Breast epithelium (tissue), 4 donors: ENCODE data around the gene TCP11L2. TPM values are rescaled to one million over a fixed set of nuclear protein-coding genes. Genes with fewer than 3 reads are reported as not detected.

Experiments
- DNase-seq, 2 donors: peaks; one replicate each; pipeline ENCODE4 v3.0.0-alpha.2; 2019; ENCODE audit warnings: low spot score in 2 of 2
- H3K27ac ChIP-seq, 2 donors: fragments of 200-600 bp; sonication (generic) in 1 of 2; one replicate each; pipeline ENCODE4 v1.5.1; 2016 to 2019; ENCODE audit warnings: mild to moderate bottlenecking in 1 of 2
- H3K27me3 ChIP-seq, 2 donors: fragments of 200-600 bp; sonication (generic) in 1 of 2; one replicate each; pipeline versions ENCODE4 v1.5.1 to v1.6.0; 2017 to 2019; ENCODE audit warnings: control low read depth in 1 of 2, mild to moderate bottlenecking in 1 of 2
- H3K36me3 ChIP-seq: fragments of 200-600 bp; one replicate; pipeline ENCODE4 v1.5.1; 2019
- H3K4me1 ChIP-seq, 2 donors: fragments of 200-600 bp; sonication (generic); one replicate each; pipeline ENCODE4 v1.5.1; 2016 to 2019; ENCODE audit warnings: control low read depth in 1 of 2
- H3K4me3 ChIP-seq, 3 donors: fragments of 200-600 bp; sonication (generic); 1 replicate in 2 of 3; 2 replicates in 1 of 3; pipeline ENCODE4 v1.5.1; 2016 to 2019; ENCODE audit warnings: mild to moderate bottlenecking in 3 of 3, moderate library complexity in 2 of 3
- H3K9me3 ChIP-seq, 2 donors: fragments of 200-600 bp; sonication (generic) in 1 of 2; one replicate each; pipeline ENCODE4 v1.5.1; 2016 to 2019; ENCODE audit warnings: control low read depth in 1 of 2
- POLR2A ChIP-seq: fragments of 450-650 bp; IDR thresholded peaks from one replicate; pipeline ENCODE4 v1.6.1; 2016; ENCODE audit warnings: antibody characterized with exemption, mild to moderate bottlenecking, moderate library complexity
- POLR2AphosphoS5 ChIP-seq, 3 donors: sonication (generic); formaldehyde crosslinking; IDR thresholded peaks; one replicate each; pipeline ENCODE4 v1.6.1; 2017; ENCODE audit warnings: antibody characterized with exemption in 3 of 3
- intact Hi-C: fragments of 100-400 bp; cut with DNase I; formaldehyde crosslinking; loops from one replicate; pipeline ENCODE4 v1.15.1; 2023; ENCODE audit warnings: low total_unique reads
- total RNA-seq, 3 donors: library from RNA; depleted of rRNA; stranded (reverse); fragments of >200 nt; gene quantifications; one replicate each; pipeline ENCODE4 v1.1.0, GENCODE V29; 2016
- TF ChIP-seq, protein P1 (sequence below), 3 donors: fragments of 450-650 bp; IDR thresholded peaks; one replicate each; pipeline ENCODE4 v1.5.1; 2016 to 2017; ENCODE audit warnings: antibody characterized with exemption in 3 of 3, mild to moderate bottlenecking in 3 of 3, moderate library complexity in 3 of 3

The TCP11L2 gene
- total RNA-seq, 3 donors from 2014 or later: 31.2 to 53.7 (median 35.4) TPM

DNA sequence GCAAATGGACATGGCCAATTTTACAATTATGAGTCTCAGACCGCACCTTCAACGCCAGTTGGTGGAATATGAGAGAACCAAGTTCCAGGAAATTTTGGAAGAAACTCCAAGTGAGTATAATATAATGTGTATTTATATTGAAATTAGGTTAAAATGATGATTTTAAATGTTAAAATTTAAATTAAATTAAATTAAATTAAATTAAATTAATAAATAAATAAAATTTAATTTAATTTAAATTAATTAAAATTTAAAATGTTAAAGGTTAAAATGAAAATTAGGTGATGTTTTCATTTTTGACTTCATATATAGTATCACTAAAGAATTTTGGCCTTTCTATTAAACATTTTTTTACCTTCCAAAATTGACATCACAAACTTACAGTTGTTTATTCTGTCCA, 21.0 kb downstream of the TCP11L2 start:
- no peaks in the 10 kb centered on the region for H3K4me1 ChIP-seq
- TF ChIP-seq, protein P1, sequence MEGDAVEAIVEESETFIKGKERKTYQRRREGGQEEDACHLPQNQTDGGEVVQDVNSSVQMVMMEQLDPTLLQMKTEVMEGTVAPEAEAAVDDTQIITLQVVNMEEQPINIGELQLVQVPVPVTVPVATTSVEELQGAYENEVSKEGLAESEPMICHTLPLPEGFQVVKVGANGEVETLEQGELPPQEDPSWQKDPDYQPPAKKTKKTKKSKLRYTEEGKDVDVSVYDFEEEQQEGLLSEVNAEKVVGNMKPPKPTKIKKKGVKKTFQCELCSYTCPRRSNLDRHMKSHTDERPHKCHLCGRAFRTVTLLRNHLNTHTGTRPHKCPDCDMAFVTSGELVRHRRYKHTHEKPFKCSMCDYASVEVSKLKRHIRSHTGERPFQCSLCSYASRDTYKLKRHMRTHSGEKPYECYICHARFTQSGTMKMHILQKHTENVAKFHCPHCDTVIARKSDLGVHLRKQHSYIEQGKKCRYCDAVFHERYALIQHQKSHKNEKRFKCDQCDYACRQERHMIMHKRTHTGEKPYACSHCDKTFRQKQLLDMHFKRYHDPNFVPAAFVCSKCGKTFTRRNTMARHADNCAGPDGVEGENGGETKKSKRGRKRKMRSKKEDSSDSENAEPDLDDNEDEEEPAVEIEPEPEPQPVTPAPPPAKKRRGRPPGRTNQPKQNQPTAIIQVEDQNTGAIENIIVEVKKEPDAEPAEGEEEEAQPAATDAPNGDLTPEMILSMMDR (IDR thresholded peaks at IDR 0.05): no peak
- TF ChIP-seq POLR2AphosphoS5 (IDR thresholded peaks at IDR 0.05) (no peak), POLR2A (no peak)
- H3K36me3 ChIP-seq: peaks cover 6% of the 10 kb centered on the region
- DNase-seq: no peak
- H3K9me3 ChIP-seq: no peaks in the 10 kb centered on the region
- H3K27ac ChIP-seq: no peak overlapping the region
- intact Hi-C loops: no loop called here
- H3K4me3 ChIP-seq: no peak overlapping the region
- H3K27me3 ChIP-seq: no peaks in the 10 kb centered on the region

DNA sequence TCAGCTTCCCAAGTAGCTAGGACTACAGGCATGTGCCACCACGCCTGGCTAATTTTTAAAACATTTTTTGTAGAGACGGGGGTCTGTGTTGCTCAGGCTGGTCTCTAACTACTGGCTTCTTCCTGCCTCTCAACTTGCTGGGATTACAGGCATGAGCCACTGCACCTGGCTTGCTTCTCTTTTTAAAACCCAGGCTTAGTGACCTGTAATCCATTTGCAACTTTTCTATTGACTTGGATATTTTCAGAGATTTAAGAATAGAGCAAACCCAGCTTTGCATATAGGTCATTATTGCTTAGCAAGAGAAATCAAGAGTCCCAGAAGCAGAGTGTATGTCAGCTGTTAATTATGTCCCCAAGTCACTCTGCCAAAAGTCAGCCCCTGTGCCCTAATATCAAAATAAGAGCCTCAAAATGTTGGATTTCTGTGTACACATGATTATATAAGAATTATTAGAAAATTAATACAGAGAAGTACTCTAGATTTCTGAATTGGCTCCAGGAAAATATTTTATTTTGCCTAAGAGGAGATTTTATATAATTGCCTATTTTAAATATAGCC, 24.9 kb downstream of the TCP11L2 start:
- Histone ChIP-seq H3K9me3 (no peaks in the 10 kb centered on the region), H3K36me3 (no peaks in the 10 kb centered on the region), H3K4me3 (no peak overlapping the region), H3K4me1 (no peaks in the 10 kb centered on the region), H3K27ac (no peak overlapping the region), H3K27me3 (no peaks in the 10 kb centered on the region)
- intact Hi-C loops: no loop called here
- no peak for TF ChIP-seq POLR2A
- TF ChIP-seq, protein P1 (IDR thresholded peaks at IDR 0.05): no peak
- no peak for TF ChIP-seq POLR2AphosphoS5 (IDR thresholded peaks at IDR 0.05)
- DNase-seq: no peak

DNA sequence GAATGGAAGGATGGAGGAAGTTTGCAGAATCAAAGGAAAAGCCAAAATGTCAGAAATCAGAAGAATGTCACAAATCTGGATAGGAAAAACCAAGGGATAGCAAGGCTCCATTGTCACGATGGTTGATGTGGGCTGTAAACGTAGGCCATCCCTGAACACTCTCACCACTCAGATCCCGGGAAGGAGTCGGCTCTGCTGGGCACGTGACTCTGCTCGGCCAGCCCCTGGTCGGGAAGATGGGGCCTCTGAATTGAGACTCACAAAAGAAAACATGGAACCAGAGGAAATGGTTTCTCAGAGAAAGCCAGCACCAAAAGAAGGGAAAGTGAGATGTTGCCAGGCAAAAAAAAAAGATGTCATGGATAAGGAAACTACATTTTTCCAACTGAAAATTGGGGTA, 26.2 kb downstream of the TCP11L2 start:
- Histone ChIP-seq H3K27me3 (no peaks in the 10 kb centered on the region), H3K27ac (no peak overlapping the region), H3K9me3 (no peaks in the 10 kb centered on the region), H3K36me3 (no peaks in the 10 kb centered on the region), H3K4me1 (no peaks in the 10 kb centered on the region), H3K4me3 (no peak overlapping the region)
- TF ChIP-seq, protein P1 (IDR thresholded peaks at IDR 0.05): no peak
- TF ChIP-seq POLR2A (no peak), POLR2AphosphoS5 (IDR thresholded peaks at IDR 0.05) (no peak)
- no peak for DNase-seq
- intact Hi-C loops: no loop called here

DNA sequence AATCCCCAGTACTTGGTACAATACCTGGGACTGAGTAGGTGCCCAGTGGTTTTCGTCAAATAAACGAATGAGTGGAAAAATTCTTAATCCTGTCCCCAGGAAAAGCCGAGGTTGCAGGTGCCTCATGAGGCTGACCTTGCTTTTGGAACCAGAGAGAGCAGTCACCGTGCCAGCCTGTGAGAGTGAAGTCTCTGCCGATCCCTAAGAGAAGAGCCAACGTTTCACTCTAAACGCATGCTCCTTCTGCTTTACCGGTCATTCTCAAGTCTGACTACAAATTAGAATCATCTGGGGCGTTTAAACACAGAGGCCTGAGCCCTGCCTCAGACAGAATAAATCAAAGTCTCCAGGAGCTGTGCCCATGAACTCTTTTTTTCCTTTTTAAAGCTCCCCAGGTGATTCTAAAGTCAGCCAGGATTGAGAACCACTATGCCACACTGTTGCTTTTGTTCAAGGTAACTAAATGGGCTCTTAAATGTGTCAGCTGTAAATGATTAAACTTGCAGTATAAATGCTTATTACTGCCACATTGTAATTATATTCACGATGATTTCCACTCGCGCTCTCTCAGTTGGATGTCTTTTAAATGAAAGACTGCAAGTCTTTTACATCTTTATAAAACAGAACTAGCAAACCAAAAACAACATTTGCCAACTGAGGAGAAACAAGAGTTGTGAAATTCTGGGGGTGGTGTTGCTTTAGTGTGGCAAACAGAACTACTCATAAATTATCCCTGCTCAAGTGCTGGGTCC, 26.9 kb downstream of the TCP11L2 start:
- Histone ChIP-seq H3K27ac (peak overlapping the region in 1 of 2 donors; percentile 18), H3K36me3 (no peaks in the 10 kb centered on the region)
- TF ChIP-seq, protein P1 (IDR thresholded peaks at IDR 0.05): no peak
- TF ChIP-seq POLR2AphosphoS5 (IDR thresholded peaks at IDR 0.05): peak in 1 of 3 donors; percentile 12

DNA sequence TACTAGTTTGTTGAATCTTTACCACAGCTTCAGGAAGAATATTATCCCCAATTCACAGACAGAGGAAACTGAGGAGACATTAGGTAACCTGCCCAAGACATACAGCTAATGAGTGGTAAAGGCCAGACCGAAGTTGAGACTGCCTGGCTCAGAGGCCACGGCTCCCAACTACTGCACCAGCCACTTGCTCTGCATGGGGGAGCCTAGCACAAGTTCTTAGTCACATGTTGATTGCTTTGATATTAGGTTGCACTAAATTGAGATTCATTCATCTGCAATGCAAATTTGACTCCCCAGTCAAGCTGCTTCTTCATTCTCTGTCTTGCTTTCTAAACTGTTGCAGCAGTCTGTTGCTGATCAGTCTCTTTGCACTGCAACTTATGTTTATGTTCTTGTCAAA, 29.1 kb downstream of the TCP11L2 start:
- DNase-seq: no peak
- no peak for TF ChIP-seq POLR2AphosphoS5 (IDR thresholded peaks at IDR 0.05)
- TF ChIP-seq, protein P1 (IDR thresholded peaks at IDR 0.05): no peak
- TF ChIP-seq POLR2A: no peak
- Histone ChIP-seq H3K9me3 (no peaks in the 10 kb centered on the region), H3K4me3 (no peak overlapping the region), H3K27me3 (no peaks in the 10 kb centered on the region), H3K27ac (no peak overlapping the region), H3K4me1 (no peaks in the 10 kb centered on the region), H3K36me3 (no peaks in the 10 kb centered on the region)
- intact Hi-C loops: no loop called here

More for the DNA sequence above, 26.9 kb downstream of the TCP11L2 start:
- Histone ChIP-seq H3K4me1 (no peaks in the 10 kb centered on the region), H3K9me3 (no peaks in the 10 kb centered on the region), H3K27me3 (no peaks in the 10 kb centered on the region), H3K4me3 (no peak overlapping the region)
- intact Hi-C loops: no loop called here
- no peak for DNase-seq
